ENCODE measurements around the gene NECTIN4.

- TF ChIP-seq, protein P1, sequence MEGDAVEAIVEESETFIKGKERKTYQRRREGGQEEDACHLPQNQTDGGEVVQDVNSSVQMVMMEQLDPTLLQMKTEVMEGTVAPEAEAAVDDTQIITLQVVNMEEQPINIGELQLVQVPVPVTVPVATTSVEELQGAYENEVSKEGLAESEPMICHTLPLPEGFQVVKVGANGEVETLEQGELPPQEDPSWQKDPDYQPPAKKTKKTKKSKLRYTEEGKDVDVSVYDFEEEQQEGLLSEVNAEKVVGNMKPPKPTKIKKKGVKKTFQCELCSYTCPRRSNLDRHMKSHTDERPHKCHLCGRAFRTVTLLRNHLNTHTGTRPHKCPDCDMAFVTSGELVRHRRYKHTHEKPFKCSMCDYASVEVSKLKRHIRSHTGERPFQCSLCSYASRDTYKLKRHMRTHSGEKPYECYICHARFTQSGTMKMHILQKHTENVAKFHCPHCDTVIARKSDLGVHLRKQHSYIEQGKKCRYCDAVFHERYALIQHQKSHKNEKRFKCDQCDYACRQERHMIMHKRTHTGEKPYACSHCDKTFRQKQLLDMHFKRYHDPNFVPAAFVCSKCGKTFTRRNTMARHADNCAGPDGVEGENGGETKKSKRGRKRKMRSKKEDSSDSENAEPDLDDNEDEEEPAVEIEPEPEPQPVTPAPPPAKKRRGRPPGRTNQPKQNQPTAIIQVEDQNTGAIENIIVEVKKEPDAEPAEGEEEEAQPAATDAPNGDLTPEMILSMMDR (IDR thresholded peaks at IDR 0.05), result no peak
- no peak for TF ChIP-seq POLR2A (IDR thresholded peaks at IDR 0.05)
- TF ChIP-seq EP300 (IDR thresholded peaks at IDR 0.05), result no peak
Measured at GRCh38 chr1:161138431-161138830, 49.1 kb upstream of the NECTIN4 start.

Measured in gastroesophageal sphincter (tissue), 3 donors.